HG03175 (cell line): ENCODE data around the gene TCP1.
A peak's percentile ranks its signal among the peaks of the same experiment; 100 is the strongest.
"Not testable (repeated sequence)": the region's sequence is repeated elsewhere in the genome, so short reads cannot be mapped to it uniquely, and the experiment has no call there.

Source experiments
- ATAC-seq: cut with Tn5 transposase; IDR thresholded peaks from one replicate; pipeline ENCODE4 v1.9.1; 2021; ENCODE audit warnings: mild to moderate bottlenecking, moderate library complexity; ENCODE audit not compliant: unreplicated experiment

Gene TCP1

DNA sequence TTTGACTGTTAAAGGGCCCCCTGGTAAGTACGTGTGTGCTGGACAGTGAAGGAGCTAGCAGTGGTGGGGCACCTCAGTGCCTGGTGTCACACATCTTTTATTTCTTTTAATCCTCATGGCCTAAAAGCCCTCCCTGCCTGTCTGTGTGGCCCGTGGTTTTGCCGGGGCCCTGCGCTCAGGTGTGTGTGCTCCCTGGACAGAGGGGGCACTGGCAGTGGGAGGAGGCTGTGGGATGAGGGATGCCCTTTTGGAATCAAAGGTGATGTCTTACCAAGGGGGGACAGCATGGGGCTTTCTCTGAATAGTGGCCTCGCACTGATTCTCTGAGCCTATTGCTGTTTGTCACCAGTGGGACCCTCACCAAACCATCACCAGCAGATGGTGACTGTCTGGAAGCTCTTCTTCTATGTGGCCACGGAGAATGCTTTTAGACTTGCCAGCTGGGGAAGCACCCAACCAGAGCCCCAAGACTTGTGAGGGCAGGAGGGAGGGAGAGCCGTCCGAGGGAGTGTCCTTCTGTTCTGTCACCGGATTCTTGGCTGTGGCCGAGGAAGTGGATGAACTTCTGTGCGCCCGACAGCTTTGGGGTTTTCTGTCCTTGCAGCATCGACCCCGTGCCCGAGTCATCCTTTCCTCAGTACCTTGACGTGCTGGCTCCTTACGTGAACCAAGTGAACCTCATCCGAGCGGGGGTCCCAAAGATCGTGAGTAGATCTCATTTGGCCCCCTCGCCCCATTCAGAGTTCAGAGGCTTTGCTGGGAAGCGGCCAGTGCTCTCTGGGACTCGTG is 28.7 kb upstream of the TCP1 start:
- no peak for ATAC-seq

DNA sequence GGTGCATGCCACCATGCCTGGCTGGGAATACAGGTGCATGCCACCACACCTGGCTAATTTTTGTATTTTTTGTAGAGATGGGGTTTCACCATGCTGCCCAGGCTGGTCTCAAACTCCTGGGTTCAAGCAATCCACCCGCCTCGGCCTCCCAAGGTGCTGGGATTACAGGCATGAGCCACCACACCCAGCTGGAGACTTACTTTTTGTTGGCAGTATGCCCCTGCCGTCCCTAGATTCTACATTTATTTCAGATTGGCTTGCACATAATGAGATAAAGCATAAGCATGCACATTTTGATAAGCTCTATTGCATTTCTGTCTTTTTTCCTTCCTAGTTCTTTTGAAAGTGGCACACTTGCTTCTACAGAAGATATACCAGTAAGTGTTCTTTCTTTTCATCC is 27.4 kb upstream of the TCP1 start:
- ATAC-seq: not testable (repeated sequence)

DNA sequence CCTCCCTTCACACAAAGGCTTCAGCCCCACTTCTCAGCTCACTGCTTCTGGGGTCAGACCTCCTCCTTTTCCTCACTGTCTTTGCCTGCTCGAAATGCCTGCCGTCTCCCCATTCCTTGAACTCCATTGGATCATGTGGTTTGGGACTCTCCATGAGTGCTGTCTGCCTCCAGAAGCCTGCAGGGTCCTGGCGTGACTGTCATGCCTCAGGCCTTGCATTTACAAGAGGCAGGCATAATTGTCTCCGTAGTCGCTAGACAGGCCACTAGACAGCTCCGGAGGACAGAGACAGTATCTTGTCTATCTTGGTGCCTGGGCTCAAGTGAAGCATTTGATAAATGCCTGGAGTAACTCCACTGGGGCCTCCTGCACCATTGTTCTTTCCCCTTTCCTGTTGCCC is 26.0 kb upstream of the TCP1 start:
- no peak for ATAC-seq

DNA sequence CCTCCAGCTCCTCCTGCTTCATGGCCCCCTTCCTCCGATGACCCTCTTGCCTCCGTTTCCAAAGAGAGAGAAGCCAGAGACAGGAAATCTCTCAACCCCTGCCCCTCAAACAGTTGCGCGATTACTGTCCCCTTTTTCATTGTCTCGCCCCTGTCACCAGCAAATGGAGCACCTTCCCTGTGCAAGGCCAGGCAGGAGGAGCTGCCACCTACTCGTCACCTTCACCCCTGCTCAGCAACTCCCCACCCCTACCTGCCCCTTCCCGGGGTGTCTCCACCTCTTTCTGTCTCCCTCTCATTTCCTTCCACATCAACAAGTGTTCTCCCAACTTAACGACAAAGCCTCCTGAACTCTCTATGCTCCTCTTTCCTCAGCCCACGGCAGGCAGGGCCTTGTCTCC is 24.4 kb upstream of the TCP1 start:
- ATAC-seq: no peak

DNA sequence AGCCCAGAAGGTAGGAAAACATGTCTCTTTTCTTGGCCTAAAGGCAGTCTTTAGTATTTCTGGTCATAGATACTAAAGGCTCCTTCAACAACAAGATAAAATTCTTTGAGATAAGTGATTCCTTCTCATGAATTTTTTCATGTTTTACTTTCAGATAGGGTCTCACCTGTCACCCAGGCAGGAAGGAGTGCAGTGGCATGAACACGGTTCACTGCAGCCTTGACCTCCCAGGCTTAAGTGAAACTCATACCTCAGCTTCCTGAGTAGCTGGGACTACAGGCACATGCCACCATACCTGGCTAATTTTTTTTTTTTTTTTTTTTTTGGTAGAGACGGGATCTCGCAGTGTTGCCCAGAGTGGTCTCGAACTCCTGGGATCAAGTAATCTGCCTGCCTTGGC is 19.7 kb upstream of the TCP1 start:
- ATAC-seq: peak; percentile 67

DNA sequence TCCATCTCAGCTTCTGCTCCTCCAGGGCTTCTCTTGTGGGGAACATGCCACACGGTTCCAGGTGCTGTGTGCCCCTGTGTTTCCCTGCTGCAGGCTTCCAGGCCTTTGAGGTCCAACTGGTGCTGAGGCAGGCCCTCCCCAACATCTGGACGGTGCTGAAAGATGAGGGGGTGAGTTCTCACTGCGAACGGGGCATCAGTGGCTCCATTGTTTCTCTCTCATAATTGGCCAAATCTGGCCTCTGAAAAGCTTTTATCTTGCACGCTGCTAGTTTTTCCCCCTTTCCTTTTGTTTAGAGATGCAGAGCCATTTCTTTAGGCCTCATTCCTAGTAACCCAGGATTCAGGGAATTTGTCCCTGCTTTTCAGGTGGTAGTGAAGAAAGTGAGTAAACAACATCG is 19.2 kb upstream of the TCP1 start:
- ATAC-seq: no peak

DNA sequence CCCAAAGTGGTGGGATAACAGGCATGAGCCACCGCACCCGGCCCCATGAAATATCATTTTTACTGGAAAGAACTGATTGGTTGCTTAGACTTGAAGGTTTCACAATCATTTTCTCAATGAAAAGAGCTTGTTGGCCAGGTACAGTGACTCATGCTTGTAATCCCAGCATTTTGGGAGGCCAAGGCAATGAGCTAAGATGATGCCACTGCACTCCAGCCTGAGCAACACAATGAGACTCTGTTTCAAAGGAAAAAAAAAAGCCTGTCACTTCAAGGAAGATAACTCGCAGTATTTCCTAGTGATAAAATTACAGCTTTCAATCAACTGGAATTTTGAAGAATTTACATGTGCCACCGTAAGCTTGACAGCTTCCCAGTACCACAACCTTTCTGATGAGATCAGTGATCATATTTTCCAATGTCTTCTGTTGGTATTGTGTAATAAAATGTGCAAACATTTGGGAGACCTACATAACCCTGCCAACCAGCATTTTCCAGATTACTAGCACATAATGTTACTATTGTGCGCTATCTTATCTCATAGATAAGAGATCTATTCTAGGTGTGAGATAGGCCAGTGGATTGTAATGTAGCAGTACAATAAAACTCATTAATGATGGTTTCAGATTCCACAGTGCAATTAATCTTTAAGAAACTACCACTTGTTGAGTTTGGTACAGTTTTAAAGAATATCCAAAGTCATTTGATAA is 17.9 kb upstream of the TCP1 start:
- no peak for ATAC-seq

DNA sequence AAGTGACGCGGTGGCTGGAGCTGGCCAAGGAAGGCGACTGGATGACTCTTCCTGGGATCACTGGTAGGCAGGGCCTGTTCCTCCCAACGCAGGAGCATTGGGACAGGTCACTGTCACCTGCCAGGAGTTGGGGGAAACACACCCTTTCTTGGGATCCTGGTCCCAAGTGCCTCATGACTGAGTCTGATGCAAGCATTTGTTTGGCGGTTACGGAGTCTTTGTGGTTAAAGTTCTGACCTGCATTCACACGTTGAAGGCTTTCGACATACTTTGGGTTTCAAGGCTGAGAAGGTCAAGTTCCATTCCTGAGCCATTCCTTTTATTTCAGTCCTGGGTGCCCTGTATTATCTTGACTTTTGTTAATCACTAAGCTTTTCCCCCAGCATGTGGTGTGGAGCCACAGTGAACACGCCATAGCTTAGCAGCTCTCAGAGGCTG is 16.6 kb upstream of the TCP1 start:
- no peak for ATAC-seq

DNA sequence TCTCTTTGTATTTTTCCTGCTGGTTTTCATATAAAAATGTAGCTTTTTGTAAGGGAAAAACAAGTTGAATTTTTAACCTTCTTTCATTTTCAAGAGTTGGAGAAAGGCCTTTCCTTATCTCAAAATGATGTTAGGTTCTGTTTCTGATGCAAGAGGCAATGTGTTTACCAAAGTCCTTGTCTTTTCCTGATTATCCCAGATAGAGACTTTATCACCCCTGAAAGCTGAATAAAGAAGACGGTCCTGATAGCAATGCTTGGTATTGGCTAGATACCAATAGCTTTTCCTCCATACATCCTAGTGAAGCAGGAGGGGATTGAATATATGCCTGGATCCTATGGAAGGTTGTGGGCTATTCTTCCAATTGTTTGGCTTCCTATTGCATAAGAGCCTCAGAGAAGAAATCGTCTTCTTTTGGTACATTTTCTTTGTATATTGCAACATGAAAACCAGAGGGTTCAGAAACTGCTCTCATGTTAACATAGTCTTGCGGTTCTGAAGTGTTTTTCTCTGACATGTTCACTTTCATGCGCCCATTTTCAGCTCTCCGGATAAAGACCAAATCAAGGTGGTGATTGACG is 16.1 kb upstream of the TCP1 start:
- ATAC-seq: no peak

DNA sequence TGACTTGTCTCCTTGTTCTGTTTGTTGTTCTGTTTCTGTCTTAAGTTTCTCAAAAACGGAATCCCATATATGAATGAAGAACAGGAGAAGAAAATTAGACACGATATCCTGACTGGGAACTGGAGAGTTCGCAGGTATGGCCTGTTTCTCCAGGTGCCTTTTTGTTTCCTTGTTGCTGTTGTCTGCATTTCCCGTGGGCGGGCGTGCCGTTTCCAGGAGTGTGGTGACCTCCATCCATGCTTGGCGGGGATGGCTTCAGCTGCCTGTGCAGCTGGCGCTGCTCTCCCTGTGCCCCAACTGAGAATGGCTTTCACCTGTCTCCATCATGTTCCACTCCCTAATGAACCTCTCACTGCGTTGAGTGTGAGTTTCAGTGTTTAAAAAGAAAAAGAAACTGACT is 15.1 kb upstream of the TCP1 start:
- no peak for ATAC-seq

DNA sequence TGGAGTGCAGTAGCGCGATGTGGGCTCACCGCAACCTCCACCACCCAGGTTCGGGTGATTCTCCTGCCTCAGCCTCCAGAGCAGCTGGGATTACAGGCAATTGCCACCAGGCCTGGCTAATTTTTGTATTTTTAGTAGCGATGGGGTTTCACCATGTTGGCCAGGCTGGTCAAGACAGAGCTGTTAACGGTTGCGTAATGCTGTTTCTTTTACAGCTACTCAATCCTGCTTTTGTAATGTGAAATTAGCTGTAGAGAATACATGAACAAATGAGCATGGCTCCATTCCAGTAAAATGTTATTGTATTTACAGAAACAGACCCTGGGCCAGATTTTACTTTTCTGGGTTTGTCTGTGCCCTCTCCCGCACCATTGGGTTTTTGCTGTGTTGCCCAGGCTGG is 12.5 kb upstream of the TCP1 start:
- ATAC-seq: no peak

DNA sequence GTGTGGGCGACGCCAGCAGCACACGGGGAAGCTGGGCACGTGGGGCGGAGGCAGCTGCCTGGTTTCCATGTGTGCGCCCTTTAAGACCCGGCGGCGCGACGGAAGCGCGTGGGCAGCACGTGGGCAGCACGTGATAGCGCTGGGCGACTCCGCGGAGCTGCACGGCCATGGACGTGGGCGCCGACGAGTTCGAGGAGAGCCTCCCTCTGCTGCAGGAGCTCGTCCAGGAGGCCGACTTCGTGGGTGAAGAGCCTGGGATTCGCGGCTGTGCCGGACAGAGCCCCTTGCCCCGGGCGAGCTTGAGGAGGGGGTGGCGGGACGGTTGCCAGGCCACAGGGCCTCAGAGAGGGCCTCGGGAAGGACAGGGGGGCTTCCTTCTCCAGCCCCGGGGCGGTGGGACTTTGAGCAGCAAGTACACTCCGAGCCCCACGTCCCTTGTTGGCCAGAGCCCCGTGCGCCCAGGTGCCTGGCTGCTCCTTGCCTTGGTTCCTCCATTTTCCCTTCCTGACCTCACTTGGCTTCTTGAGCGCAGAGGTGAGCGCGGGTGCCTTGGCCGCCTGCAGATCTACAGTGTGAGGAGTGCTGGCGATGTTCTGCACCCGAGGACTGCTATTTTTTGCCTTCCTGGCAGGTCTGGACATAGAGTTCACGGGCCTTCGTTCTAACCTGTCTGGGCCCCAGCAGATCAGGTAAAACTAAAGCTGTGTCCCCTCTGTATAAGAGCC is 10.9 kb upstream of the TCP1 start, which contains the start of gene PNLDC1:
Gene PNLDC1 (plus strand): TSS at position 136 of the 725 bp plus-strand sequence. CDS start 32 bp downstream, at position 168.
- no peak for ATAC-seq

DNA sequence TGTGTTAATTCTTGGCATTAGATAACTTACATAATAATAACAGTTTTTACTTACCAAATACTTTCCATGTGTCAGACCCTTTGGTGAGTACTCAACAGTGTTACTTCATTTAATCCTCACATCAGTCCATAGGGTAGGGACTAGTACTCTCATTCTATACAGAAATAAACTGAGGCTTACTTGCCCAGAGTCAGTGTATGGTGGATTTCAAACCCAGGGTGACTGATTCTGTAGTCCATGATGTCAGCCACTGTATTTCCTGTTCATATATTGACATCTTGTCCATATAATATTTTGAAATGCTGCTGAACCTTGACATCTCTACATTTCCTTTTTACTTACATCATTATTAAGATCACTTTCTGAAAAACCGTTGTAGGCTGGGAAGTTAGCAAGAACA is 8.2 kb upstream of the TCP1 start:
- ATAC-seq: no peak

DNA sequence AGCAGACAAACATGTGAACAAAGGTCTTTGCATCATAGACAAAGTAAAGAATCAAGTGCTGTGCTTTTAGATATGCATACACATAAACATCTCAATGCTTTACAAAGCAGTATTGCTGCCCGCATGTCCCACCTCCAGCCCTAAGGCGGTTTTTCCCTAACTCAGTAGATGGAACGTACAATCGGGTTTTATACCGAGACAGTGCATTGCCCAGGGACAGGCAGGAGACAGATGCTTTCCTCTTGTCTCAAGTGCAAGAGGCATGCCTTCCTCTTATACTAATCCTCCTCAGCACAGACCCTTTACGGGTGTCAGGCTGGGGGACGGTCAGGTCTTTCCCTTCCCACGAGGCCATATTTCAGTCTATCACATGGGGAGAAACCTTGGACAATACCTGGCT is 5.6 kb upstream of the TCP1 start:
- not testable (repeated sequence) for ATAC-seq

DNA sequence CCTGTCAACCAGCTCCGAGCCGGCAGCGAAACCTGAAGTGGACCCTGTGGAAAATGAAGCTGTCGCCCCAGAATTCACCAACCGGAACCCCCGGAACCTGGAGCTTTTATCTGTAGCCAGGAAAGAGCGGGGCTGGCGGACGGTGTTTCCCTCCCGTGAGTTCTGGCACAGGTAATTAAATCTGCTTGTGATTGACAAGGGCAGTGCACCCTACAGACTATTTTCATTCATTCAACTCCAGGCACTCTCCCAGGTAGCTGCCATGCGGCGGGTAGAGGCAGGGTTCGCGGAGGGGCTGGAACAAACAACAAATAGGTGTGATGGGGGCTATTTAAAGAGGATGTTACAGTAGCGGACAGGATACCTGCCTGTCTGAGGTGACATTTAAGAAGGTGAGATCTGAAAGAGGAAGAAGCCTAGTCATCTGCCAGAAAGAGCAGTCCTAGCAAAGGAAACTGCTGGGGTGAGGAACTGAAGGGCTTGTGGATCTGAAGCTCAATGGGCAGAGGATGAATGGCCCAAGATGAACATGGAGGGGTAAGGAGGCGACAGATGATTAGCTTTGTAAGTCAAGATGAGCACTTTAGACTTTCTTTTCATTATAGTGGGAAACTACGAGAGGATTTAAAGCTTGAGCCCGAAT is 1.7 kb upstream of the TCP1 start:
- ATAC-seq: no peak

DNA sequence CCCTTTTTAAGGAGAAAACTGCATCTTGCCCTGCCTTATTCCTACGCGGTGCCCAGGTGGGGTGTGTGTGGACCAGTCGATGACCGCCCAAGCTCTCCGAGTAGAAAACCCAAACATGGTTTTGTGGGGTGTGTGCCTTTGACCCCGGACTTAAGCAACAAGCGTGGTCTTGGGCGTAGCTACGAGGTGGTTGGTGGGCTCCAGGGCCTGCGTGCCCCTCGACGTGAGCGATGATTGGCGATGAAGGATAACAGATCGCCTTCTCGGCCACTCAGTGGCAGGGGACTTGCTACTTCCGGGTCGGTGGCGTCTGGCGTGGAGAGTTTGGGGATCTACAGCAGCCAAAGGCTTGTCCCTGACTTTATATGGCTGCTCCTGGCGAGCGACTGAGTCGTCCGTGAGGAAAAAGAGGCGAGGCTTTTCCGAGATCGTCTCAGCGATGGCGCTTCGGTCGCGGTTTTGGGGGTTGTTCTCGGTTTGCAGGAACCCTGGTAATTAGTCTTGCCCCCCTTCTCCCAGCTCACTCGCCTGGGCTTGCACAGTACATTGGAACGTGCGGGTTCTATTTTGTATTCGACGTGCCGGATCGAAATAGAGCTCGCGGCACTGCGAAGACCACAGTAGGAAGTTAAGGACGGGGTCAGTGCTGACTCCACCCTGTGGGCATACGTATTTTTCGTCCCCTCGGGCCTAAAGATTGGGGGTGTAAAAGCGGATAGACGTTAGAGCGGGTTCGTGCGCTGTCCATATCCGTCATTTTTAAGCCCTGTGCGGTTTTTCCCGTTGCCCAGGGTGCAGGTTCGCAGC is 950 bp upstream of the TCP1 start, which contains the start of gene MRPL18:
Gene MRPL18 (plus strand): TSS at position 319 of the 807 bp plus-strand sequence. CDS start 121 bp downstream, at position 440.
- ATAC-seq: peak; percentile 82

DNA sequence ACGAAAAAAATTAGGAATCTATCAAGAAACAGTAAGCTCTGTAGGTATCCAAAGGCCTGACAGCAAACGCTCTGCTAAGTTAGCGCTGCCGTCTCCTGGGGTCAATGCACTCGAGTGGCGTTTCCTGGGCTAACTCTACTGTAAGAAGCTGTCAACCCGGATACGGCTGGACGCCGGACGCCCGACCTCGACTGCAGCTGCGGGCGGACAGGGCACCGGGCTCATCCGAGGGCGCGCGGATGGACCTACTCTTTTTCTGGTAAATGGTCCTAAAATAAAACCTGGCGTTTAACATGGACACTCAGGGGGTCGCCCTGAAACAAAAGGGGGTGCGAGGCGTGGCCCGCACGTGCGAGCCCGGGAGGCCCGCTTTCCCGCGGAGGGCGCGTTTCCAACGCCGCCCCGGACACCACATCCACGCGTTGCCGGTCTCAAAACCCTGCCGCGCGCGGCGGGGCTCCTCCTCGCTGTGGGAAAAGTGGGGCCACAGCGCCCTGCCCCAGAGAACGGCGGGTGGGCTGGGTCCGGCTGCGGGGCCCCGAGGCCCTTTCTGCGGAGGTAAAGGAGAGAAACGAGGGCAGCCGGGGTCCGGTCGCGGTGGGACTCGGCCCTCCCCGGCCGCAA is 537 bp downstream of the TCP1 start:
- peak; percentile 0 for ATAC-seq

DNA sequence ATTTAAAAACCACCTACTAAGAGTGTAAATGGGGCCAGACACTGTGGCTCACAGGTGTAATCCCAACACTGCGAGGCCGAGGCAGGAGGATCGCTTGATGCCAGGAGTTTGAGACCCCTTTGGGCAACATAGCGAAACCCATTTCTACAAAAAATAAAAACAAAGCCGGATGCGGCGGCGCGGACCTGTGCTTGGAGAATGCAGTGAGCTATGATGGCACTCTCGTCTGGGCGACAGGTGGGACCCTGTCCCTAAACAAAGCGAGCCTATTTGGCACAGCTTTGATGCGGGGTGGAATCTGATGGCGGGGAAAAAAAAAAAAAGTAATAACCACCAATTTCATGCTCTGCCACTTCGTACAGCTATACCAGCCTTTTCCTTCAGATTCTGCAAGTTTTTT is 1.1 kb downstream of the TCP1 start:
- no peak for ATAC-seq

DNA sequence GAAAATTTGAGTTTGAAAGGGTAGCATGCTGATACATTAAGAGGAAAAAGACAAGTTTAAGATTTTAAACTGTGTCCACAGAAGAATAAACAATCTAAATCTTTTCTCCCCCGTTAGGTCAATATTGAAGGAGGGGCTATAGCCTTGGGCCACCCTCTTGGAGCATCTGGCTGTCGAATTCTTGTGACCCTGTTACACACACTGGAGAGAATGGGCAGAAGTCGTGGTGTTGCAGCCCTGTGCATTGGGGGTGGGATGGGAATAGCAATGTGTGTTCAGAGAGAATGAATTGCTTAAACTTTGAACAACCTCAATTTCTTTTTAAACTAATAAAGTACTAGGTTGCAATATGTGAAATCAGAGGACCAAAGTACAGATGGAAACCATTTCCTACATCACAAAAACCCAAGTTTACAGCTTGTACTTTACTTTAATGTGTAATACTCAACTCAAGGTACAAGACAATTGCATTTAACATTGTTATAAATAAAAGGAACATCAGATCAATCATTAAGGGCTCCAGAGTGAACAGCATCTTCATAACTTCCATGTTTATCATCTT is 10.8 kb downstream of the TCP1 start:
- no peak for ATAC-seq
